HG03442 (cell line): Measurements from ENCODE around the gene CCK.

Source experiments
- ATAC-seq: cut with Tn5 transposase; IDR thresholded peaks from one replicate; pipeline ENCODE4 v1.9.1; 2021; ENCODE audit warnings: mild to moderate bottlenecking, moderate library complexity; ENCODE audit not compliant: unreplicated experiment

The CCK gene

GRCh38 chr3:42269647-42270046 is 3.7 kb upstream of the CCK start:
- ATAC-seq = no peak

- no peak for ATAC-seq
Observed at GRCh38 chr3:42267878-42268277, 1.9 kb upstream of the CCK start.

GRCh38 chr3:42265059-42265991 is 660 bp downstream of the CCK start:
- no peak for ATAC-seq

DNA sequence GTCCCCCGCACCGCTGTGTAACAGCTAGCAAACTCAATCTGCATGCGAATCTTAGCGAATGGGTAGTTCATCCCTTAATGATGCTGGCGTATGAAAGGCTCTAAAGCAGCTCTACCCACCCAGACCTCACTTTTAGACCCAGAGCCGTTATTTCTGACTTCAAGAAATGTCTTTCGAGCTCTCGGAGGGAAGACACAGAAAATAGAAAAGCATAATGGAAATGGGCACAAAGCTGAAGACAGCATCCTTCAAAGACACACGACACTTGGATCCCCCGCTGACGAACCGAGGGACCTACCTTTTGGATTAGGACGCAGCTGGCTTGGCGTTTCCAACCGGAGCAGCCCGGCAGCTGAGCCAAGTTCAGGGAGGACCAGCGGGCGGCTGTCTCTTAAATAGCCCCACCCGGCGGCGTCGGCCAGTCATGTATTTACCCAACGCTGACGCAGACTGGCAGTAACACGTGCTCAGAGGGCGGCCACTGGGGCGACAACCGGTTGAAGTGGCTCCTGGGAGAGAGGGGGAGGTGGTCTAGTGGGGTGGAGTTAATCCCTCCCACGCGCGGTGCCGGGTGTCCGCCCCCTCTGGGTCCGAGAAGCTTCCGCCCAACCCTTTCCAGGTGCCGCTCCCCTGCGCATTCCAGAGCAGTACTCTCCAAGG is 1.5 kb downstream of the CCK start:
- ATAC-seq = no peak

DNA sequence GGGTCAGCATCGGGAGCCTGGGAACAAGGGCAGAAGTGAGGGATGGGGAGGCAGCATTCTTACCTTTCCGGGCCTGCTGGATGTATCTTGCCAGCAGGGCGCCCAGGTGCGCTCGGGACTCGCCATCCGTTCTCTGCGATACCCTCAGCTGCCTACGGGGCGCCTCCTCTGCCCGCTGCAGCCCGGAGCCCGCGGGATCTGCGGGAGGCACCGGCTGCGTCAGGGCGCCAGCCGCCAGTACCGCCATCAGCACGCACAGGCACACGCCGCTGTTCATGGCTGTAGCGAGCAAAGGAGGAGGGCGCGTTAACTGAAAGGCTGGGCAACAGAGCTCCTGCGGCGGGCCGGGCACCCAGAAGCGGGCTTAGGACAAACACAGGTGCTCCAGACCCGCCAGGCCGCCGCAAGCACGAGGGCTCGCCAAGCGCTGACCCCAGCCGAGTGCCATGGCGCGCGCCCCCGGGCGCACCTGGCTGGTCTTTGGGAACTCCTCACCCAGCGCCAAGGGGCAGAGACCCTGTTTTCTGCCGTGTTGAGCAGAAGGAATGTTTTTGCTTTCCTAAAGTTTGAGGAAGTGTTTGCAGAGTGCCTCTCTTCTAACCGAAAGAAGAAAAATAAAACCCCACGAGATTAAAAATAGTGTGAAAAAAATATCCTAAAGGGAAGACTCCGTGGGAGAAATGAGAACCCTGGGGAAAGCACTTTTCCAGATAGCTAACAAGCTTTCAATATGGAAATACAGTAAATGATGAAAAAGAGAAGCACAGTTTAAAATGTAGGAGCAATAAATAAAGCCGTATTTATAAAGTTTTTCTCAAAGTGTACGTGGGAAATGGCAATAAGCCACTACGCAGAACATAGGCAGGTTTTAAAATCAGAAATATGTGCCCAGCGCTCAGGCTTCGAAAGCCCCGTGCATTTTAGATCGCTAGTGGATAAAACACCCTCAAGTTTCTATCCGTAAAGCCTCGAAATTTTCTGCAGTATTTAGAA is 2.3 kb downstream of the CCK start:
- ATAC-seq = no peak

- no peak for ATAC-seq
Observed at GRCh38 chr3:42262525-42262924, 3.5 kb downstream of the CCK start.

- ATAC-seq = no peak
Observed at GRCh38 chr3:42257007-42257406, 9.0 kb downstream of the CCK start.

GRCh38 chr3:42256135-42256819 is 9.7 kb downstream of the CCK start:
- no peak for ATAC-seq

- no peak for ATAC-seq
Observed at GRCh38 chr3:42254566-42254965, 11.4 kb downstream of the CCK start.

DNA sequence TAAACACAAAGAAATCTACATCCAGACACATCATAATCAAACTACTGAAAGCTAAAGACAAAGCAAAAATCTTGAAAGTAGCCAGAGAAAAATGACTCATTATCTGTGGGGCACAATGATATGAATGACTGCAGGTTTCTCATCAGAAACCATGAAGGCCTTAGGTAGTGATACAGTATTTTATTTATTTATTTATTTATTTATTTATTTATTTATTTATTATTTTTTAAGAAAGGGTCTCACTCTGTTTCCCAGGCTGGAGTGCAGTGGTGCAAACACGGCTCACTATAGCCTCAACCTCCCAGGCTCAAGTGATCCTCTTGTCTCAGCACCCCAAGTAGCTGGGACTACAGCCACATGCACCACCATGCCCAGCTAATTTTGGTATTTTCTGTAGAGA is 15.2 kb downstream of the CCK start:
- ATAC-seq = no peak

- peak; percentile 53 for ATAC-seq
Observed at GRCh38 chr3:42247576-42248027, 18.4 kb downstream of the CCK start.

DNA sequence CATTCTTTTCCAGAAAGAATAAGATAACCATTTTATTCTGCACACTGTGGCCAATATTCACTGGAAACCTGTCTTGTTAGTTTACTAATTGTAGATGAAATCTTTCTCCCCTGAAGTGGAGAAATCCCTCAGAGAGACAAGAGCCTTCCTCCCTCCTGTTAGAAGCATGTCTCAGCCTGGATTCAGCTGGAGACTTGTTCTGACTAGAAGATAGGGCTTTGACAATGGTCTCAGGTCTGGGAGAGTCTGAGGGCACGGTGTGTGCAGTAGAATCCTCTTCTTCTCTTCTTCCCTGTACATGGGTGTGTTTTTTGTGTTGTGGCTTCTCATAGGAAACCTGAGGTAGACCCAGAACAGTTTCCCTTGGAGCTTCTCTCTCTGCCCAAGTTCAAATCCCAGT is 19.9 kb downstream of the CCK start:
- no peak for ATAC-seq

- no peak for ATAC-seq
Observed at GRCh38 chr3:42236611-42237010, 29.4 kb downstream of the CCK start.

DNA sequence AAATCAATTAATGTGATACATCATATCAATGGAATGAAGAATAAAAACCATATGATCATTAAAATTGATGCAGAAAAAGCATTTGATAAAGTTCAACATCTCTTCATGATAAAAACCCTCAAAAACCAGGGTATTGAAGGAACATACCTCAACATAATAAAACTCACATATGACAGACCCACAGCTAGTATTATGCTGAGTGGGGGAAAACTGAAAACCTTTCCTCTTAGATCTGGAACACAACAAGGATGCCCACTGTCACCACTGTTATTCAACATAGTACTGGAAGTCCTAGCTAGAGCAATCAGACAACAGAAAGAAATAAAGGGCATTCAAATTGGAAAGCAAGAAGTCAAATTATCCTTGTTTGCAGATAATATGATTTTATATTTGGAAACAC is 30.5 kb downstream of the CCK start:
- ATAC-seq = no peak

- no peak for ATAC-seq
Observed at GRCh38 chr3:42230860-42231259, 35.1 kb downstream of the CCK start.

- ATAC-seq = no peak
Observed at GRCh38 chr3:42229942-42230688, 35.9 kb downstream of the CCK start.

GRCh38 chr3:42229266-42229941 is 36.6 kb downstream of the CCK start:
- no peak for ATAC-seq

DNA sequence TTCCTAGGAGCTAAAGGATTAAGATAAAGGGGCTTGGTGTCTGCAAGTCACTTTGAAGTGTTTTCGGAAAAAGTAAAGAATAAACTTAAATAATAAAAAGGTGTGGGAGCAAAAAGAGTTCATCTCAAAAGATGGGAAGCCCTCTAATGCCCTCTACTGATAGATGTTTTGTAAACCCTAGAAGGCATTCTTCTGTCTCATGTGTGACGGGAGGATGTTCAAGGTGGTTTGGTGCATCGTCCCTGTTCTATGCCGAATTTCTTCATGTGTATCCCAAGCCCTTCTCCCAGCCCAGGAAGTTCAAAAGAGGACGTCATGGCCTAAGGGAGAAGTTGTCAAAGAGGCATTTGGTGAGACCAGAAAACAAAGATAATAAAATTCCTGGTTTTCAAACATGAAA is 37.2 kb downstream of the CCK start:
- ATAC-seq = no peak
